NCI-H82 (cell line): ENCODE results near the gene SNRNP70.
A peak's percentile ranks its signal among the peaks of the same experiment; 100 is the strongest.

Source experiments
- DNase-seq: peaks from one replicate; lab custom pipeline; 2025; lab: John Stamatoyannopoulos, UW

SNRNP70 gene

DNA sequence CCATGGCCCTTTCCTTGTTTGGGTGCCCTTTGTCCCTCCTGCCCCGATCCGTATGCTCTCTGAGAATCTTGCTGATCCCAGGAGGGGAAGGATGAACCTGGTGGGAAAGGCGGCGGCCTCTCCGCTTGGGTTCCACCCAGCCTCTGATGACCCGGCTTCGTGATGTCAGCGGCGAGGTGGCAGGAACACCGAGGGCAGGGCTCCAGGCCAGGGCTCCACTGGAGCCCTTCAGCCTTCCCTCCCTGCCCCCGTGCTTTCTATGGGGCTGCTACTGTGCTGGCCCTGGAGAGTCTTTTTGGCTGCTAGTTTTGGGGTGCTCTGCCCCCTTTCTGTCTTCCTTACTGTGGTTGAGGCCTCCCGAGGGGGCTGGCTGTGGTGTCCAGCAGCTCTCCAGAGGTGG is 17.1 kb downstream of the SNRNP70 start:
- no peak for DNase-seq

DNA sequence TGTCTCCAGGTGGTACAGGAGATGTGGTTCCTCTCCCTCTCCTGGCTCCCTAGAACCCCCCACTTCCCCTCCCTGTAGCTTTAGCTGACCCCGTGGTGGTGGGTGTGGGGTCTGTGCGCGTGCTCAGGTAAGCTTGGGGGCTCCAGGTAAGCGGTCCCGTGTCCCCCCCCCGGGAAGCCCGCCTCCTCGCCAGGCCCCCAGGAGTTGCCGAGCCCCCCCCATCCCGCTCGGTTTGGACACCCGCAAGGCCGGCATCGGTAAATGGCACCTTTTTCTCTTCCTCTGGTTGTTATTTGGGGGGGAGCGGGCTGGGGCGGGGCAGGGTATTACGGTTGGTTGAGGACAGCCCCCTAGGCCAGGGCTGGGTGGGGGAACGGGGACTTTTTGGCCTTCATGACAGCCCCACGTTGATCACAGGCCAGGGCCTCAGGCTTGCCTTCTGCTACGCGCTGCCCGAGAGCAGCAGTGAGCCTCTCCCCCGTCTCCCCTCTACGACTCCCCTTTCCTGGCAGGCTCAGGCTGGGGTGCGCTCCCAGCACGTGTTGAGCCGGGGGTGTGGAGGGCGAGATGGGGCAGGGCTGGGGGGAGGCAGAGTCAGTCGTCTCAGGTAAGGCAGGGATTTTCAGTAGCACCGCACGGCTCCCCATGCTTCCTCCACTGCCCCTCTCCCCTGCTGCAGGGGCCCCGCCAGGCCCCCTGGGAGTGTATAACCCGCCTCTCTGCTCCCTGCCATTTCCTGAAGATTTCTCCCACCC is 18.3 kb downstream of the SNRNP70 start:
- DNase-seq: peak; percentile 43

DNA sequence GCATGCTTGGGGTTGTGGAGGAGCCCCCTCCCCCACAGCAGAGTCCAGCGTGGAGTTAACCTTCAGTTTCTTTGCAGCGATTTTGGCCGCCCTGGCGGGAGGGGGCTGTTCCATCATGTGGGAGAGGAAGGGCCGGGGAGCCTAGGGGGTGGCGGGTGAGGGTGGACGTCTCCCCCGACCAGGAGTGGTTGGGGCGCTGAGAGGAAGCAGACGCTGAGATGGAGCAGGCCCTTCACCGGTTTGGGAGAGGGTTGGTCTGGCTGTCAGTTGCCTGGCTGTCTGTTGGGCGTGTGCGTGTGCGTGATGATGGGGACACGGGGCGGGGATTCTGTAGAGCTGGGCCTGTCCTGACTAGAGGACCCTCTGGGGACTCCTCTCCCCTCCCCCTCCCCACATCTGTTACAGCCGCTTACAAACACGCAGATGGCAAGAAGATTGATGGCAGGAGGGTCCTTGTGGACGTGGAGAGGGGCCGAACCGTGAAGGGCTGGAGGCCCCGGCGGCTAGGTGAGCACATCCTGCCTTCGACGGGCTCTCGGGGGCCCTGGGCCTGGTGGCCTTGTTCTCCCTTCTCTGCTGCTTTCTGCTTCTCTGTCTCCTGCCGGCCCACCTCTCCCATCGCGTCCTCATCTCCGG is 19.1 kb downstream of the SNRNP70 start:
- DNase-seq: peak; percentile 97

DNA sequence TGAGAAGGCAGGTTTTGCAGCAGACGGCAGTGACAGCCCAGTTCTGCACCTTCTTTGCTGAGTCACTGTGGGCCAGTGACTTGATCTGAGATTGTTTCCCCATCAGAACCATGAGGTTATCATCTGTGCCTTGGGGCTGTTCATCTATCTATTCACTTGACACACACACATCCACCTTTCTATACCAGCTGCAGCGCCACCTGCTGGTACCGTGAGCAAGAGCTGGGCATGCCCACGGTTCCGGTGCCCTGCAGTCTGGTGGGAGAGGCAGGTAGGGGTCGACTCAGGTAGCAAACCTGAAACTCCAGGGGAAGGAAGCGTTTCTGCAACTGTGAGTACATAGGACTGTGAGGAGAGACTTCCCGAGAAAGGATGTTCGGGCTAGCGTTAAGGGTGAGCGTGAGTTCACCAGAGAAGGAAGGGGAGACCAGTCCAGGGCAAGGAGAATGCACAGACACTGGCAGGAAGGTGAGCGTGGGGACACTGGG is 21.4 kb downstream of the SNRNP70 start:
- DNase-seq: peak; percentile 71

DNA sequence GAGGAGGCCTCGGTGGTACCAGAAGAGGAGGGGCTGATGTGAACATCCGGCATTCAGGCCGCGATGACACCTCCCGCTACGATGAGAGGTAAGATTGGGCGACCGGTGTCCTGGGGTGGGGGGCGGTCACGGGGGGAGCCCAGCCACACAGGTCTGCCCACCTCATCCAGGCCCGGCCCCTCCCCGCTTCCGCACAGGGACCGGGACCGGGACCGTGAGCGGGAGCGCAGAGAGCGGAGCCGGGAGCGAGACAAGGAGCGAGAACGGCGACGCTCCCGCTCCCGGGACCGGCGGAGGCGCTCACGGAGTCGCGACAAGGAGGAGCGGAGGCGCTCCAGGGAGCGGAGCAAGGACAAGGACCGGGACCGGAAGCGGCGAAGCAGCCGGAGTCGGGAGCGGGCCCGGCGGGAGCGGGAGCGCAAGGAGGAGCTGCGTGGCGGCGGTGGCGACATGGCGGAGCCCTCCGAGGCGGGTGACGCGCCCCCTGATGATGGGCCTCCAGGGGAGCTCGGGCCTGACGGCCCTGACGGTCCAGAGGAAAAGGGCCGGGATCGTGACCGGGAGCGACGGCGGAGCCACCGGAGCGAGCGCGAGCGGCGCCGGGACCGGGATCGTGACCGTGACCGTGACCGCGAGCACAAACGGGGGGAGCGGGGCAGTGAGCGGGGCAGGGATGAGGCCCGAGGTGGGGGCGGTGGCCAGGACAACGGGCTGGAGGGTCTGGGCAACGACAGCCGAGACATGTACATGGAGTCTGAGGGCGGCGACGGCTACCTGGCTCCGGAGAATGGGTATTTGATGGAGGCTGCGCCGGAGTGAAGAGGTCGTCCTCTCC is 22.6 kb downstream of the SNRNP70 start:
- DNase-seq: no peak

DNA sequence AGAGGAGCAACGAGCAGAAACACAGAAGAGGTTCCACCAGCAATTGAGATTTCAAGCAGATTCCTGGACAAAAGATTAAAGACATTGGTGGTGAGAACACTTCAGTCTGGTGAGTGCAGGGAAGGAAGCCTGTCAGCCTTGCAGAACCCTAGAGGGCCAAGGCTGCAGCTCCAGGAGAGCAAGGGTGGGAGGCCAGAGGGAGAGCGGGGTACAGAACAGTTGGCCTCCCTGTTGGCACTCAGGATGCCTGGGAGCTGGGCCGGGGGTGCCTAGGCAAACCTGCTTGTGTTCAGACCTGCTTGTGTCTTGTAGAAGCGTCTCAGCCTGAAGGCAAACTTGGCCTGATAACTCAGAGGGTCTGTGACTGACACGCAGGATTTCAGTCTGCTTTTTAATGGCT is 23.8 kb downstream of the SNRNP70 start:
- no peak for DNase-seq

DNA sequence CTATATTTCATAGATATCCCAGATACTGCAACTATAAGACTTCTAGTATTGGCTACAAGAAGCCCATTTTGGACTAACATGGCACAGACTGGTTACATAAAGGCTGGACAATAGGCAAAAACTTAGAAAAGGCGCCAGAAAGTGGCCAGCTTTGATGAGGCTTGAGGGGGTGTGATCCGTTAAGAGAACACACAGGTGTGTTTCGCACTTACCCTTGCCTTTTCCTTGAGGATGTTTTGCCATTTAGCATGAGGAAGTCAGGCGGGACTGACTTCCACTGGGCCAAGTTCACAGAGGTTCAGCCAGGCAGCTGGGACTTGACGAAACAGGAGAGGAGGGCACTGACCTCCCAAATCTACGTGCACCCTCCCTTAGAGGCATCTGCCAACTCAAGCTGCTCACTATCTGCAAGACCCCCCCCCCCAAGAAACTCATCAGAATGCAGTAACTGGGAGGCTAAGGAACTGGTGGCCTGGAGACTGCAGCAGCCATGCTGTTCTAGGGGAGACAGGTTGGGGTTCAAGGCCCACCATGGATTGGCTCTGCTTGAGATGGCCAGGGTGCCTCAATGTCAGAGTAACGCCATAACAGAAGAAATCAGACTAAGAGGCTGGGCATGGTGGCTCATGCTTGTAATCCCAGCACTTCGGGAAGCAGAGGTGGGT is 24.4 kb downstream of the SNRNP70 start:
- DNase-seq: no peak

DNA sequence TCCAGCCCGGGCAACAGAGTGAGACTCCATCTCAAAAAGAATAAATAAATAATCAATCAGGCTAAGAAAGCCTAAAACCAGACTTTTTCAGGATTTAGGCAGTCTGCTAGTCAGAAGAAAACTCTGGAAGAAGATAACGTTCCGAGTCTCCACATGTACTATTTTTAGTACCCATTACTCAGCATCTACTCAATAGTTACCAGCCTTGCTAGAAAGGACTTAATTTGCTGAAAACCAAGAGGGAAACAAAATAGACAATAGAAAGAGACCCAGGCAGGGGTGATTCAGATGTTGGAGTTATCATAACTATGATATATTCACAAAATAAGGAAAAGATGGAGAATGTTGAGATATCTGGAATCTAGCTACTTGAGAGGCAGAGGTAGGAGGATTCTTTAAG is 25.3 kb downstream of the SNRNP70 start:
- DNase-seq: no peak

DNA sequence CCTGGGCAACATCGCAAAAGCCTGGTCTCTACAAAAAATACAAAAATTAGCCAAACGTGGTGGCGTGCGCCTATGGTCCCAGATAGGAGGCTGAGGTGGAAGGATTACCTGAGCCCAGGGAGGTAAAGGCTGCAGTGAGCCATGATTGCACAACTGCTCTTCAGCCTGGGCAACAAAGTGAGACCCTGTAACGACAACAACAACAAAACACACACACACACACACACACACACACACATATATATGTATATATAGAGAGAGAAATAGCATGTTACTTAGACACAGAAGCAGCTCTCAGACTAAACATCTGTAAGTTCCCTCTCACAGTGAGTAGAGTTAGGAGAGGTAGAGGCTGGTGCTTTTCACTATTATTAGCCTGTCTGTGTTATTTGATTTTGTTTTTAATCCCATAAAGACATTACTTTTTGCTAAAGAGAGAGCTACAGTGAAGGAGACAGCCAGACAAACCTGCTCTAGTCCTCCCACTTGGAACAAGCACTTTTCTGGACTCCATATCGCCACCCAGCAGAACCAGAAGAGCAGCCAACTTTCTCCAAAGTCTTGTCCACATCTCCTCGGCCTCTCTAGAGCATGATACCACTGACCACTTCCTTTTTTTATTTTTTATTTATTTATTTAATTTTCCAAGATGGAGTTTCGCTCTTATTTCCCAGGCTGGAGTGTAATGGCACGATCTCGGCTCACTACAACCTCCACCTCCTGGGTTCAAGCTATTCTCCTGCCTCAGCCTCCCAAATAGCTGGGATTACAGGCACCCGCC is 26.2 kb downstream of the SNRNP70 start:
- DNase-seq: no peak

DNA sequence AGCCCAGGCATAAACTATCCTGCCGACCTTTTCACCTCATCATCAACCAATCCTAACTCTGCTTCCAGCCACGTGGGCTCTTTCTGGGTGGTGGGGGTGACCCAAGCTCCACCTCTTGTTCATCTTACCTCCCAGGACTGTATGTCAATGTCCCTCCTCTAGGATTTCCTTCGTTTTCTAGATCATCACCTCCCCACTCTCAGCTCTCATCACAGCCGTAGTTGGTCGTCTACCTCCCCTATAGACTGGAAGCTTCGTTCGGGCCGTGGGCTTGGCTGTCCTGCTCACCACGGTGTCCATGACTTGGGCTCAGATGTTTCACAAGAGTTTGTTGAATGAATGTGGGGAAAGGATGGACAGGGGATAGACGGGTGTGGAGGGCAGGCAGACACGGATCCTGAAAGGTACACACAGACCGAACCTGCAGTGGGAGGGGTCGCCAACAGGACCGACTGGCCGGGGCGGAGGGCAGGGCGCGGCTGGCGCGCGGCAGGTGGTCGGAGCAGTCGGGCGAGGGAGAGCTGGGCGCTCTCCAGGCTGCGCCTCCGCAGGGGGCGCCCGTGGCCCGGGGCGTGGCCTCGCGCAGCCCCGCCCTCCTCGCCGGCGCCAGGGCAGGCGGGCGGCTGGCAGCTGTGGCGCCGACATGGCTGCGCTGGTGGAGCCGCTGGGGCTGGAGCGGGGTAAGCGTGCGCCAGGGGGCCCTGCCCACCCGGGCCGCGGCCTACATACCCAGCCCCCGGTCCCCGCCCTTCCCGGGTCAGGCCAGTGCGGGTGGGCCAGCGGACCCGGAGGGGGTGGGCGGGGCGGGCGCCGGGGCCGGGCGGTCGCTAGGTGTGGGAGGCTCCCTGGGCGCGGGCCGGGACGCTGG is 28.7 kb downstream of the SNRNP70 start, which contains the start of gene LIN7B:
LIN7B (plus strand) TSS at position 609 of the 868 bp plus-strand sequence; CDS start at position 644, 35 bp downstream.
- peak; percentile 86 for DNase-seq

DNA sequence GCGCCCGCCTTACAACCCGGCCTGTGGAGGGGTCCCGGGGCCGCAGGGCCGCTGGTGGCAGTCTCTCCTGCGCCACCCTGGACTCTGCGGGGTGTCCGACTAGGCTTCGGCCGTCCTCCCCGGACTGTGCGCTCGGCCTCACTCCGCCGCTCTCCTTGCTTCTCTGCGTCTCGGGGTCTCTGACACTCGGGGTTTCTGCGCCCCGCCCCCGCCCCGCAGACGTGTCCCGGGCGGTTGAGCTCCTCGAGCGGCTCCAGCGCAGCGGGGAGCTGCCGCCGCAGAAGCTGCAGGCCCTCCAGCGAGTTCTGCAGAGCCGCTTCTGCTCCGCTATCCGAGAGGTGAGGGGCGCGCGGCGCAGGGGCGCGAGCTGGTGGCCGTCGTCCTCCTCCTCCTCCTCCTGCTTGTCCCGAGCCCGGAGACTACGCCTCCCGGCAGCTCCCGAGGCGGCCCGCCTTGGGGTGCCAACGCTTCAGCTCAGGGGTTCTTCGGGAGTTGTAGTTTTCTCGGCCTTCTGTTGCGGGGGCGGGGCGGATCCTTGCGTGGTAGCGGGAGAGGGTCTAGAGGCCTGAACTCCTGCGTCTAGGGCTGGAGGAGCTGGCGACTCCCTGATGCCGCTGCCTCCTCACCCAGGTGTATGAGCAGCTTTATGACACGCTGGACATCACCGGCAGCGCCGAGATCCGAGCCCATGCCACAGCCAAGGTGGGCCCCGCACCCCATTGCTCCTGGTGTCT is 29.5 kb downstream of the SNRNP70 start:
- peak; percentile 81 for DNase-seq

DNA sequence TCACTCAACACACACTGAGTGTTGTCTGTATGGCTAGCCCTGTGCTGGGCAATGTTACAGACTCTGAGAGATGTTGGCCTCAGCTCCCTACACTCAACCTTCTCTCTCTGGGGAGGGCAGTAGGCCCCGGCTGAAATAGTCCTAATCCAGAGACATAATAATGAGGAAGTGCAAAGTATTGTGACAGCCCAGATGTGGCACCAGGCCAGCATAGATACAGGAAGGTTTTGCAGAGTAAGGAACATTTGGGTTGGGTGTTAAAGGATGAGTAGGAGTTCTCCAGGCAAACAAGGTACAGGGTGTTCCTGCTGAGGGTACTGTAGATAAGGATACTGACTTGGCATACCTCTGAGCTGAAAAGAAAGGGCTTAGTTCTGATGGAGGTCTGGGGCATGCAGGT is 31.3 kb downstream of the SNRNP70 start:
- no peak for DNase-seq

DNA sequence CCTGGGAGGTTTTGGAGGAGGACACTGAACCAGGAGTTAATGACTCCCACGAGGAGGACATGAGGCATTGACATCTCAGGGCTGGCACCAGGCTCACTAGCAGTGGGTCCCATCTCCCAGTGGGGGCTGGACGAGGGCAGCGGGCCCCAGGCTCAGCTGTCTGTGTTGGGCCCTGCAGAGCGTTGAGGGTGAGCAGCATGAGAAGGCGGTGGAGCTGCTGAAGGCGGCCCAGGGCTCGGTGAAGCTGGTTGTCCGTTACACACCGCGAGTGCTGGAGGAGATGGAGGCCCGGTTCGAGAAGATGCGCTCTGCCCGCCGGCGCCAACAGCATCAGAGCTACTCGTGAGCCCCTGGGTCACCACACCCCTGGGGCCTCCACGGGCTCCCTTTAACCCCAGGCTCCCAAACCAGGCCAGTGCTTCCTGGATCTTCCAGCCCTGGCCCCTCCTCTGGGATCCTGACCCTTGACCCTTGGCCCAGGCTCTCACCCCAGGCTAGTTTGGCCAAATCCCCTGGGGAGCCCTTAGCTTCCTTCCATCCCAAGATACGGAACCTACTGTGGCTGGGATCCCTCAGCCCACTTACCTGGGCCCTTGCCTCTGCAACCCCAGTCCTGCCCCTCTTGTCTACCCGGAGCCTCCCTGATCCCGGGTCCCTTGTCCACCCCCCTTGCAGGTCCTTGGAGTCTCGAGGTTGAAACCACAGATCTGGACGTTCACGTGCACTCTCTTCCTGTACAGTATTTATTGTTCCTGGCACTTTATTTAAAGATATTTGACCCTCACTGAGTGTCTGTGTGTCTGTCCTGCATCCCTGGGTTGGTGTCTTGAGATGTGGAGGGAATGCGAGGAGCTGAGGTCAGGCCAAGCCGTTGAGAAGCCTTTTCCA is 32.7 kb downstream of the SNRNP70 start:
- no peak for DNase-seq

DNA sequence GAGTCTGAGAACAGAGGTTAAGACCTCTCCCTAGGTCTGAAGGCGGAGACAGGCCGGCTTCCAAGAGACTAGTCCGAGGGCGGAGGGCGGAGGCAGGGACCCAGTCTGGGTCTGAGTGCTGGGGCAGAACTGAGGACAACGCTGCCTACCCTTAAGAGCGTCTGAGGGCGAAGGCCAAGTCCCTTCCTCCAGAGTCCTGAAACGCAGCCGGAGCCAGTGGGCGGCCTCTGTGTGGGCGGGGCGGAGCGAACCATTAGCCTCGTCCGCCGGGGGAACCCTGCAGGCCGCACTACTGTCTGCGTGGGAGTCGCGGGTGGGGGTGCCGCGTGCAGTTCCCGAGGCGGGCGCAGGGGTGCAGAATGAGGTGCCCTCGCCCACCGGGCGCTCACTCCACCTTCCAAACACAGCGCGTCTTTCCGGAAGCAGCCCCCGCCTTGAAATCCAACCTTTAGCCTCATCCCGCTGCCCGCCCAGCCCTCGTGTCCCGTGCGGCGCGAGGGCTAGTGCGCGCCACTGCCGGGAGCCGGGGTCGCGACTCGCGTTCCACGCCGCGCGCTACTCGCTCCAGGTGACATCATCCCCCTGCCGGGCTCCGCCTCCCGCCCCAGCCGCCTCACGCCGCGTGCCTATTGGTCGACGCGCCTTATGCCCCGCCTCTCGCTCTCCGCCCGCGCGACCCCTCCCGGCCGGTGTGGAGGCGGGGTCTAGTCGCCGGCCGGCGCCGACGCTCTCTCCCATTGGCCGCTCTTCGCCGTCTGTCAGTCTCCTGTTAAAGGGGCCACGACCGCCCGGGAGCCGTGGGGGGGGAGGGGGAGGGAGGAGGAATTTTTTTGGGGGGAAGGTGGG is 33.5 kb downstream of the SNRNP70 start, which contains the start of gene C19orf73:
C19orf73 (minus strand) TSS at position 579 of the 846 bp plus-strand sequence; CDS start at position 458, 121 bp downstream.
- DNase-seq: peak; percentile 97

DNA sequence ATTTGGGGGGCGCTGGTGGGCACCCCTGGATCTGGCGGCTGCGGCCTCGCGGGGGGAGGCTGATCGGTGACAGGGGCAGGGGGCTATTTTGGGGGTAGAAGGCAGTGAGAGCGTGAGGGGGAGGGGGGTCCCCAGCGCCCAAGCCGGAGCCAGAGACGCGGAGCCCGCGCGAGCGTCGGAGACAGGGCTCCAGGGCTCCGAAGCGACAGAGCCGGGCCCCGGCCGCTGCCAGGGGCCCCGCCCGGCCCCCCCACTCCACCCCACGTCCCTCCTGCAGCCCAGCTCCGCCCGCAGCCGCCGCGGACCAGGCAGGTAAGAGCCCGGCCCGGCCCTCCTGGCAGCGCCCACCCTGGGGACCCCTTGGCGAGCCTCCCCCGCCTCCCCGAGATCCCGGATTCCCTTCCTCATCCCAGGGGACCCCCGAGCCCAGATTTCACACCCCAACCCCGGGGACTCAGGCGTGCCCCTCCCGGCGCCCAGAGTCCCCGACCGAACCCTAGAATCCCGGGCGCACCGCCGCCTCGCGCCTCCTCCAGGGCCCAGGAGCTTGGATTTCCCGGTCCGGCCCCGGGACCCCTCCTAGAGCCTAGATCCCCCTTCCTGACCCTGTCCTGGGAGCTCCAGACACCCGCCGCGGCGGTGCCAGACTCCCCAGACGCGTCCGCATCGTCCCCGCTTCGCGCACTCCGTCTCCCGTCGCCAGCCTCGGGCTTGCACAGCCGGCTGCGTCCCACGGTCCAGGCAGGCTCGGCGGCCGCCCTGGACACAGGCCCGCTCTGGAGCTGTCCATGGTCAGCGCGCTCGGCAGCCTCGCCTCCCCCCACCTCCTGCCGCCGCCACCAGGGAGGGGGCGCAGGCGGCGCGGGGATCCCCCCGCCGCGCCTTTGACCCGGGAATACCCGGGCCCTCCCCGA is 34.4 kb downstream of the SNRNP70 start, which contains the start of gene PPFIA3:
PPFIA3 (plus strand) TSS at position 134 of the 914 bp plus-strand sequence. CDS start 8,330 bp downstream, outside the sequence.
- DNase-seq: peak; percentile 61

DNA sequence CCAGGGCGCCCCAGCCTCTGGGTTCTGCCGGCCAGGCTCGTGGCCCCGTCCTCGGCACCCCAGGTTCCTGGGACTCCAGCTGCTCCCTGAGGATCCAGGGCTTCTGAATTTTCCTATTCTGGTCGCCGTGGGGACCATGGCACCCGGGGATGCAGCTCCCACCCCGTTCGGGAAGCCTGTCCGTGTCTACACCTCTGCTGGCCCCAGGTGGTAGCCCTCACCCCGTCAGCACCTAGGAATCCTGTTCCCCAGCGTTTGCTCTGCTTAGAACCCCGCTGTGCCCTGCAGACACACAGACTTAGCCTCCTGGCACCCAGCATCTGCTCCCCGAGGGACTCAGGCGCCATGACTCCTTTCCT is 35.1 kb downstream of the SNRNP70 start:
- DNase-seq: no peak
